Natural killer cell (primary cell): ENCODE results near the gene VWF. TPM values are rescaled to one million over a fixed set of nuclear protein-coding genes. Genes with fewer than 3 reads are reported as not detected.

Source experiments
- ATAC-seq, 3 donors: fragments of 150-1000 bp in 2 of 3; fragments of 200-7000 bp in 1 of 3; cut with Tn5 transposase; 1 replicate in 1 of 3; 2 replicates in 2 of 3; pipeline ENCODE4 v1.10.0; 2021; ENCODE audit warnings: mild to moderate bottlenecking in 2 of 3, moderate library complexity in 2 of 3
- DNase-seq, 2 donors: peaks; one replicate each; pipeline versions ENCODE4 v3.0.0 to v3.0.0-alpha.2; 2013 to 2021; ENCODE audit warnings: mixed read lengths in 1 of 2
- H3K27ac ChIP-seq: one replicate; pipeline ENCODE4 v1.5.1; 2013; ENCODE audit warnings: mild to moderate bottlenecking, low read length
- H3K27me3 ChIP-seq: one replicate; pipeline ENCODE4 v1.6.1; 2013; ENCODE audit warnings: low read length; ENCODE audit not compliant: control insufficient read depth, insufficient read depth
- H3K36me3 ChIP-seq: one replicate; pipeline ENCODE4 v1.6.1; 2013; ENCODE audit warnings: low read length; ENCODE audit not compliant: control insufficient read depth, insufficient read depth
- H3K4me1 ChIP-seq: one replicate; pipeline ENCODE4 v1.6.1; 2013; ENCODE audit warnings: low read length; ENCODE audit not compliant: control insufficient read depth, insufficient read depth
- H3K4me3 ChIP-seq: one replicate; pipeline ENCODE4 v1.5.1; 2013; ENCODE audit warnings: low read length
- H3K9me3 ChIP-seq: one replicate; pipeline ENCODE4 v1.6.1; 2013; ENCODE audit warnings: low read length; ENCODE audit not compliant: control insufficient read depth, insufficient read depth
- H3K27ac Mint-ChIP-seq, 2 donors: one replicate each; pipeline ENCODE4 v1.8.0; 2022; ENCODE audit warnings: mild to moderate bottlenecking in 2 of 2, mixed read lengths in 2 of 2, moderate library complexity in 1 of 2
- H3K27me3 Mint-ChIP-seq, 2 donors: one replicate each; pipeline ENCODE4 v1.8.0; 2022; ENCODE audit warnings: low read depth in 2 of 2, mixed read lengths in 2 of 2
- H3K36me3 Mint-ChIP-seq: one replicate; pipeline ENCODE4 v1.8.0; 2022; ENCODE audit warnings: mixed read lengths
- H3K4me1 Mint-ChIP-seq, 2 donors: one replicate each; pipeline ENCODE4 v1.8.0; 2022; ENCODE audit warnings: mixed read lengths in 2 of 2
- H3K4me3 Mint-ChIP-seq: one replicate; pipeline ENCODE4 v1.8.0; 2022; ENCODE audit warnings: mild to moderate bottlenecking, moderate library complexity, mixed read lengths
- H3K9me3 Mint-ChIP-seq, 2 donors: one replicate each; pipeline ENCODE4 v1.8.0; 2022; ENCODE audit warnings: mixed read lengths in 2 of 2
- CTCF ChIP-seq: fragments of 200-600 bp; IDR thresholded peaks from one replicate; pipeline ENCODE4 v1.8.0; 2022; ENCODE audit warnings: antibody characterized with exemption
- WGBS: methylation state at CpG from one replicate; pipeline ENCODE4 v1.1.7; 2013; ENCODE audit warnings: missing lambda C conversion rate; ENCODE audit not compliant: insufficient coverage; 5-methylcytosine and 5-hydroxymethylcytosine counted together
- intact Hi-C: fragments of 100-400 bp; cut with micrococcal nuclease; formaldehyde crosslinking; loops from one replicate; pipeline ENCODE4 v1.14.2; 2022
- total RNA-seq, 4 donors: library from RNA; stranded (reverse); fragments of 120-200 nt in 1 of 4; gene quantifications; one replicate each; pipeline versions ENCODE4 v1.2.3 to v1.2.4, GENCODE V29; 2013 to 2022

VWF gene
- total RNA-seq, 3 donors from 2014 or later (not counting 1 experiment from before 2014, with no cell fraction given) = 0.14 to 0.95 (median 0.71) TPM

- no peak for DNase-seq
- intact Hi-C loops = no loop called here
- no peak for ATAC-seq
- TF ChIP-seq CTCF = no peak
- Histone ChIP-seq H3K9me3 (no peaks in the 10 kb centered on the region), H3K36me3 (no peaks in the 10 kb centered on the region), H3K27me3 (no peaks in the 10 kb centered on the region), H3K4me3 (no peak overlapping the region), H3K27ac (no peak overlapping the region), H3K4me1 (no peaks in the 10 kb centered on the region)
- H3K4me1 Mint-ChIP-seq = no peaks in the 10 kb centered on the region
- H3K4me3 Mint-ChIP-seq = no peak overlapping the region
- H3K36me3 Mint-ChIP-seq = no peaks in the 10 kb centered on the region
- H3K9me3 Mint-ChIP-seq = no peaks in the 10 kb centered on the region
- H3K27ac Mint-ChIP-seq = no peak overlapping the region
- H3K27me3 Mint-ChIP-seq = peaks cover 14 to 27% of the 10 kb centered on the region in 2 donors
- 80% methylated on average over 5 of the region's 5 CpGs for WGBS
Observed at GRCh38 chr12:5969974-5970690, 154.3 kb downstream of the VWF start.

- intact Hi-C loops = no loop called here
- Histone ChIP-seq H3K36me3 (no peaks in the 10 kb centered on the region), H3K9me3 (no peaks in the 10 kb centered on the region), H3K4me1 (no peaks in the 10 kb centered on the region), H3K27ac (no peak overlapping the region), H3K4me3 (no peak overlapping the region), H3K27me3 (no peaks in the 10 kb centered on the region)
- no peak for ATAC-seq
- no peaks in the 10 kb centered on the region for H3K36me3 Mint-ChIP-seq
- no peak overlapping the region for H3K4me3 Mint-ChIP-seq
- H3K4me1 Mint-ChIP-seq = no peaks in the 10 kb centered on the region
- no peak for DNase-seq
- H3K27ac Mint-ChIP-seq = no peak overlapping the region
- TF ChIP-seq CTCF = no peak
- no peaks in the 10 kb centered on the region for H3K9me3 Mint-ChIP-seq
- peaks cover 18 to 20% of the 10 kb centered on the region in 2 donors for H3K27me3 Mint-ChIP-seq
- WGBS = 88% methylated on average over 17 of the region's 17 CpGs
Observed at GRCh38 chr12:5969156-5969973, 155.1 kb downstream of the VWF start.

- TF ChIP-seq CTCF = no peak
- Histone ChIP-seq H3K27ac (no peak overlapping the region), H3K9me3 (no peaks in the 10 kb centered on the region), H3K36me3 (no peaks in the 10 kb centered on the region), H3K4me1 (no peaks in the 10 kb centered on the region), H3K4me3 (no peak overlapping the region), H3K27me3 (no peaks in the 10 kb centered on the region)
- ATAC-seq (no peak), DNase-seq (no peak)
- no peak overlapping the region for H3K4me3 Mint-ChIP-seq
- no peak overlapping the region for H3K27ac Mint-ChIP-seq
- no peaks in the 10 kb centered on the region for H3K4me1 Mint-ChIP-seq
- 85% methylated on average over 17 of the region's 17 CpGs for WGBS
- H3K27me3 Mint-ChIP-seq = peaks cover 13 to 20% of the 10 kb centered on the region in 2 donors
- intact Hi-C loops = no loop called here
- no peaks in the 10 kb centered on the region for H3K9me3 Mint-ChIP-seq
- no peaks in the 10 kb centered on the region for H3K36me3 Mint-ChIP-seq
Observed at GRCh38 chr12:5967645-5968415, 156.6 kb downstream of the VWF start.
